PC-3 (cell line): ENCODE results near the gene MTF2.

Experiments
- CTCF ChIP-seq: fragments of 300-600 bp; sonication (generic); conservative IDR thresholded peaks from 2 replicates; pipeline ENCODE4 v1.5.1; 2017; ENCODE audit warnings: antibody characterized with exemption, low read depth, mild to moderate bottlenecking, low read length
- EZH2 ChIP-seq: fragments of 300-600 bp; sonication (generic); IDR thresholded peaks from one replicate; pipeline ENCODE4 v1.6.1; 2017; ENCODE audit warnings: antibody characterized with exemption, mild to moderate bottlenecking, low read length; ENCODE audit not compliant: unreplicated experiment

GRCh38 chr1:93093332-93094006 lies 14.4 kb downstream of the MTF2 start:
- TF ChIP-seq EZH2 (no peak), CTCF (no peak)
